Measurements from ENCODE around the gene DDX4.

The DDX4 gene

DNA sequence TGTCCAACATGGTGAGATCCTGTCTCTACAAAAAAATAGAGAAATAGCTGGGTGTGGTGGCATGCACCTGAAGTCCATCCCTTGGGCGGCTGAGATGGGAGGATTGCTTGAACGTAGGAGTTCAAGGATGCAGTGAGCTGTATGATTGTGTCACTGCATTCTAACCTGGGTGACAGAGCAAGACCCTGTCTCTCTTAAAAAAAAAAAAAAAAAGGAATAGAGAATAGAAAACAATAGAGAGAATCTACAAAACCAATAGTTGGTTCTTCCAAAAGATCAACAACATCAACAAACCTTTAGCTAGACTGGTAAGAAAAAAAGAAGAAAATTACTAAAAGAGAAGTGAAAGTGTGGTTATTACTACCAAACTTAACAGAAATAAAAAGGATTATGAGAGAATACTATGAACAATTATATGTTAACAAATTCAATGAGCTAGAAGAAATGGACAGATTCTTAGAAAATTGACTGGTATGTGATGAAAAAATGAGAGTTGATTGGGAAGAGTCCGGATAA lies 17.6 kb upstream of the DDX4 start:
- Histone ChIP-seq H3K4me3 (ENCODE audit: low read depth, low read length) (no peak overlapping the region), H3K4me1 (ENCODE audit: control insufficient read depth, insufficient read depth, low read length) (no peaks in the 10 kb centered on the region), H3K27ac (ENCODE audit: extremely low read depth, low read depth, low read length) (no peak overlapping the region), H3K36me3 (ENCODE audit: control insufficient read depth in 2 of 2, insufficient read depth in 1 of 2, low read length in 2 of 2) (no peaks in the 10 kb centered on the region), H3K9me3 (ENCODE audit: control insufficient read depth, insufficient read depth, low read depth, low read length) (no peaks in the 10 kb centered on the region)
- POLR2A ChIA-PET: interaction anchor here (0.7 kb wide), 1 partner anchor 208 kb away, joined by 3 read pairs; no protein-coding TSS in a partner anchor
- CTCF ChIA-PET: no interaction called here
- TF ChIP-seq, protein P1, sequence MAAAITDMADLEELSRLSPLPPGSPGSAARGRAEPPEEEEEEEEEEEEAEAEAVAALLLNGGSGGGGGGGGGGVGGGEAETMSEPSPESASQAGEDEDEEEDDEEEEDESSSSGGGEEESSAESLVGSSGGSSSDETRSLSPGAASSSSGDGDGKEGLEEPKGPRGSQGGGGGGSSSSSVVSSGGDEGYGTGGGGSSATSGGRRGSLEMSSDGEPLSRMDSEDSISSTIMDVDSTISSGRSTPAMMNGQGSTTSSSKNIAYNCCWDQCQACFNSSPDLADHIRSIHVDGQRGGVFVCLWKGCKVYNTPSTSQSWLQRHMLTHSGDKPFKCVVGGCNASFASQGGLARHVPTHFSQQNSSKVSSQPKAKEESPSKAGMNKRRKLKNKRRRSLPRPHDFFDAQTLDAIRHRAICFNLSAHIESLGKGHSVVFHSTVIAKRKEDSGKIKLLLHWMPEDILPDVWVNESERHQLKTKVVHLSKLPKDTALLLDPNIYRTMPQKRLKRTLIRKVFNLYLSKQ (tag by site-specific recombination; IDR thresholded peaks at IDR 0.05; ENCODE audit: borderline replicate concordance): no peak
- TF ChIP-seq ZBTB7A (tag by site-specific recombination; IDR thresholded peaks at IDR 0.05; ENCODE audit: low read depth) (no peak), PRDM1 (tag by site-specific recombination; IDR thresholded peaks at IDR 0.05) (no peak), ZNF24 (tag by site-specific recombination; IDR thresholded peaks at IDR 0.05) (no peak), ZNF610 (tag by site-specific recombination; IDR thresholded peaks at IDR 0.05; ENCODE audit: borderline replicate concordance) (no peak), REPIN1 (tag by site-specific recombination; IDR thresholded peaks at IDR 0.05; ENCODE audit: low read depth) (no peak), ZNF768 (tag by site-specific recombination; IDR thresholded peaks at IDR 0.05) (no peak), ZBTB48 (tag by site-specific recombination; IDR thresholded peaks at IDR 0.05) (no peak), HOXC10 (CRISPR knock-in tag; IDR thresholded peaks at IDR 0.05) (no peak), ZNF248 (tag by site-specific recombination; IDR thresholded peaks at IDR 0.05) (no peak), ZNF561 (tag by site-specific recombination; IDR thresholded peaks at IDR 0.05; ENCODE audit: borderline replicate concordance) (no peak), ZNF433 (tag by site-specific recombination; IDR thresholded peaks at IDR 0.05; ENCODE audit: low read depth) (no peak)
- TF ChIP-seq, protein P2, sequence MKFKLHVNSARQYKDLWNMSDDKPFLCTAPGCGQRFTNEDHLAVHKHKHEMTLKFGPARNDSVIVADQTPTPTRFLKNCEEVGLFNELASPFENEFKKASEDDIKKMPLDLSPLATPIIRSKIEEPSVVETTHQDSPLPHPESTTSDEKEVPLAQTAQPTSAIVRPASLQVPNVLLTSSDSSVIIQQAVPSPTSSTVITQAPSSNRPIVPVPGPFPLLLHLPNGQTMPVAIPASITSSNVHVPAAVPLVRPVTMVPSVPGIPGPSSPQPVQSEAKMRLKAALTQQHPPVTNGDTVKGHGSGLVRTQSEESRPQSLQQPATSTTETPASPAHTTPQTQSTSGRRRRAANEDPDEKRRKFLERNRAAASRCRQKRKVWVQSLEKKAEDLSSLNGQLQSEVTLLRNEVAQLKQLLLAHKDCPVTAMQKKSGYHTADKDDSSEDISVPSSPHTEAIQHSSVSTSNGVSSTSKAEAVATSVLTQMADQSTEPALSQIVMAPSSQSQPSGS (tag by site-specific recombination; IDR thresholded peaks at IDR 0.05; ENCODE audit: low read depth): no peak
- TF ChIP-seq, protein P3, sequence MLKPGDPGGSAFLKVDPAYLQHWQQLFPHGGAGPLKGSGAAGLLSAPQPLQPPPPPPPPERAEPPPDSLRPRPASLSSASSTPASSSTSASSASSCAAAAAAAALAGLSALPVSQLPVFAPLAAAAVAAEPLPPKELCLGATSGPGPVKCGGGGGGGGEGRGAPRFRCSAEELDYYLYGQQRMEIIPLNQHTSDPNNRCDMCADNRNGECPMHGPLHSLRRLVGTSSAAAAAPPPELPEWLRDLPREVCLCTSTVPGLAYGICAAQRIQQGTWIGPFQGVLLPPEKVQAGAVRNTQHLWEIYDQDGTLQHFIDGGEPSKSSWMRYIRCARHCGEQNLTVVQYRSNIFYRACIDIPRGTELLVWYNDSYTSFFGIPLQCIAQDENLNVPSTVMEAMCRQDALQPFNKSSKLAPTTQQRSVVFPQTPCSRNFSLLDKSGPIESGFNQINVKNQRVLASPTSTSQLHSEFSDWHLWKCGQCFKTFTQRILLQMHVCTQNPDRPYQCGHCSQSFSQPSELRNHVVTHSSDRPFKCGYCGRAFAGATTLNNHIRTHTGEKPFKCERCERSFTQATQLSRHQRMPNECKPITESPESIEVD (tag by site-specific recombination; IDR thresholded peaks at IDR 0.05): no peak
- TF ChIP-seq, protein P4, sequence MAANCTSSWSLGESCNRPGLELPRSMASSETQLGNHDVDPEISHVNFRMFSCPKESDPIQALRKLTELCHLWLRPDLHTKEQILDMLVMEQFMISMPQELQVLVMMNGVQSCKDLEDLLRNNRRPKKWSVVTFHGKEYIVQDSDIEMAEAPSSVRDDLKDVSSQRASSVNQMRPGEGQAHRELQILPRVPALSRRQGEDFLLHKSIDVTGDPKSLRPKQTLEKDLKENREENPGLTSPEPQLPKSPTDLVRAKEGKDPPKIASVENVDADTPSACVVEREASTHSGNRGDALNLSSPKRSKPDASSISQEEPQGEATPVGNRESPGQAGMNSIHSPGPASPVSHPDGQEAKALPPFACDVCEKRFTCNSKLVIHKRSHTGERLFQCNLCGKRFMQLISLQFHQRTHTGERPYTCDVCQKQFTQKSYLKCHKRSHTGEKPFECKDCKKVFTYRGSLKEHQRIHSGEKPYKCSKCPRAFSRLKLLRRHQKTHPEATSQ (tag by site-specific recombination; IDR thresholded peaks at IDR 0.05): no peak

DNA sequence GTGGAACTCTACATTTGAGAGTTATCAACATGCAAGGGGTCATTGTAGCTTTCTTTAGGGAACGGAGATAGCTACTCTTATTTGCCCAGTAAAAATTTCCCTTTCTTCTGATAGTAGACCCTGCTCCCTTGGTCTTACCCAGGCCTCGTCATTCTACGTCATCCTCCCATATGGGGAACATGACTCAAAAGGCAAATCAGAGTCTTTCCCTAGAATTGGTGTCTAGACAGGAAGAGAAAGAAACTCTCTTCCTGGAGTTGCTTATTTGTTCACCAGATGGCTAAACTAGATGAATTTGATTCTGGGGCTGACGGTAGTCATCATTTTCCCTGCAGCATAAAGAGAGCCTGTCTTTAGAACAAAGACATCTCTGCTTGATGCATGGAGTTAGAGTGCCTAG lies 13.6 kb upstream of the DDX4 start:
- no peaks in the 10 kb centered on the region for H3K4me1 ChIP-seq (ENCODE audit: control insufficient read depth, insufficient read depth, low read length)
- no peak for TF ChIP-seq ZNF354C (tag by site-specific recombination; IDR thresholded peaks at IDR 0.05; ENCODE audit: borderline replicate concordance, low read depth)
- no peak for TF ChIP-seq ZNF548 (tag by site-specific recombination; IDR thresholded peaks at IDR 0.05)
- TF ChIP-seq MEIS1 (CRISPR knock-in tag; IDR thresholded peaks at IDR 0.05; ENCODE audit: borderline replicate concordance): no peak
- no peaks in the 10 kb centered on the region for H3K36me3 ChIP-seq (ENCODE audit: control insufficient read depth in 2 of 2, insufficient read depth in 1 of 2, low read length in 2 of 2)
- no peaks in the 10 kb centered on the region for H3K9me3 ChIP-seq (ENCODE audit: control insufficient read depth, insufficient read depth, low read depth, low read length)
- ChIA-PET POLR2A (no interaction called here), CTCF (no interaction called here)
- H3K4me3 ChIP-seq (ENCODE audit: low read depth, low read length): no peak overlapping the region
- H3K27ac ChIP-seq (ENCODE audit: extremely low read depth, low read depth, low read length): no peak overlapping the region

Data from HEK293 (cell line).